Panc1 (cell line): ENCODE data around the gene CDH26. TPM values are rescaled to one million over a fixed set of nuclear protein-coding genes. Genes with fewer than 3 reads are reported as not detected.

Experiments used
- ATAC-seq: fragments of 200-7000 bp; cut with Tn5 transposase; 2 replicates; pipeline ENCODE4 v1.9.1; 2020; ENCODE audit warnings: mild to moderate bottlenecking, moderate library complexity
- BruUV-seq: library from RNA; stranded (reverse); fragments of 400-500 nt; replicated peaks from 2 replicates; lab custom pipeline; 2021; lab: Mats Ljungman, UMichigan
- CTCF ChIA-PET: fragments of 300-600 bp; sonication (Branson Sonifier 250); formaldehyde crosslinking; loops from one replicate; lab custom pipeline; 2022; ENCODE audit warnings: antibody characterized with exemption; lab: Charles Lee
- POLR2A ChIA-PET: fragments of 300-600 bp; sonication (Branson Sonifier 250); formaldehyde crosslinking; loops from one replicate; lab custom pipeline; 2022; ENCODE audit warnings: antibody characterized with exemption; lab: Charles Lee
- DNase-seq: peaks from one replicate; pipeline ENCODE4 v3.0.0-alpha.2; 2010; ENCODE audit warnings: low read depth, low spot score
- H3K27ac ChIP-seq: 2 replicates; pipeline ENCODE4 v1.5.1; 2011; ENCODE audit warnings: mild to moderate bottlenecking, low read length, inconsistent platforms
- H3K27me3 ChIP-seq: fragments of 200-500 bp; sonication (Bioruptor generic); 2 replicates; pipeline ENCODE4 v1.6.0; 2014; ENCODE audit warnings: low read length, inconsistent platforms; ENCODE audit not compliant: control insufficient read depth, insufficient read depth
- H3K36me3 ChIP-seq: fragments of 200-500 bp; sonication (Bioruptor generic); 2 replicates; pipeline ENCODE4 v1.5.1; 2014; ENCODE audit warnings: inconsistent platforms, mild to moderate bottlenecking, low read length, moderate library complexity; ENCODE audit not compliant: control insufficient read depth, insufficient read depth
- H3K4me1 ChIP-seq: 2 replicates; pipeline ENCODE4 v1.5.1; 2011; ENCODE audit warnings: inconsistent platforms, mild to moderate bottlenecking, low read length, moderate library complexity; ENCODE audit not compliant: control insufficient read depth, insufficient read depth
- H3K4me3 ChIP-seq, 2 experiments: 2 replicates each; pipeline ENCODE4 v1.5.1; 2011 to 2012; ENCODE audit warnings: low read depth in 2 of 2, low read length in 2 of 2, mild to moderate bottlenecking in 2 of 2, inconsistent platforms in 1 of 2, moderate library complexity in 1 of 2
- H3K9me3 ChIP-seq: fragments of 200-500 bp; sonication (Bioruptor generic); 2 replicates; pipeline ENCODE4 v1.5.1; 2014; ENCODE audit warnings: low read depth, mild to moderate bottlenecking, inconsistent platforms, low read length, moderate library complexity; ENCODE audit not compliant: control insufficient read depth, insufficient read depth
- CTCF ChIP-seq: fragments of 450-650 bp; IDR thresholded peaks from 2 replicates; pipeline ENCODE4 v1.5.1; 2017; ENCODE audit warnings: mild to moderate bottlenecking
- POLR2AphosphoS5 ChIP-seq: IDR thresholded peaks from 2 replicates; pipeline ENCODE4 v1.6.1; 2012; ENCODE audit warnings: mild to moderate bottlenecking, low read depth, low read length, moderate library complexity
- SIN3A ChIP-seq: IDR thresholded peaks from 2 replicates; pipeline ENCODE4 v1.6.1; 2012; ENCODE audit warnings: low read depth, mild to moderate bottlenecking, low read length, moderate library complexity, borderline replicate concordance; ENCODE audit not compliant: insufficient read depth
- TCF7L2 ChIP-seq: IDR thresholded peaks from 2 replicates; pipeline ENCODE4 v1.6.1; 2011; ENCODE audit warnings: mild to moderate bottlenecking, low read depth, low read length, inconsistent platforms
- in situ Hi-C: cut with HindIII; loops from 2 replicates; pipeline ENCODE4 v1.10.0; 2016; ENCODE audit warnings: low sequenced_read_pairs, low pct_unique_long_range_greater_than_20kb
- intact Hi-C: fragments of 100-400 bp; cut with micrococcal nuclease; formaldehyde crosslinking; loops from one replicate; pipeline ENCODE4 v1.10.0; 2022; ENCODE audit not compliant: unreplicated experiment
- total RNA-seq: library from RNA; stranded (reverse); gene quantifications from one replicate; pipeline ENCODE4 v1.2.1, GENCODE V29; 2021; ENCODE audit not compliant: unreplicated experiment
- TF ChIP-seq, protein P1 (sequence below), 2 experiments: IDR thresholded peaks; 2 replicates each; pipeline ENCODE4 v1.6.1; 2011 to 2012; ENCODE audit warnings: low read depth in 2 of 2, control low read depth in 1 of 2, low read length in 1 of 2, mild to moderate bottlenecking in 1 of 2, moderate library complexity in 1 of 2; ENCODE audit not compliant: insufficient read depth in 1 of 2

The CDH26 gene
- total RNA-seq, 1 experiment from 2014 or later, result 0.46 TPM

DNA sequence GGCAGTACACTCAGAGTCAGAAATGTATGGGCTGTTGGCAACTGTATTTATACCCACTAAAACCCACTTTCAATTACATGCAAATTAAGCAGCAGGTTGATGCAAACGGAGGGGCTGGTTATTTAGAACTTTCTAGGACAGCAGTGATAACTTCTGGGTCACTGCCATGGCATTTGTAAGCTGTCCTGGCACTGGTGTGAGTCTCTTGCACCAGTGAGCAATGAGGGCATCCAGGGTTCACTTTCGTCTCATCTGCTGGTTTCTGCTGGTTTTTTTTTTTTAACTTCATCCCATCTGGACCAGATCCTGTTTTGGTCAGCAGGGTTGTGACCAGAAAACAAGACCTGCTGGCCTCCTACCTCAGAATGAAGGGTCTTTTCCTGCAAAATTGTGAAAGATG, 49.2 kb downstream of the CDH26 start:
- H3K4me3 ChIP-seq, result no peak overlapping the region
- BruUV-seq, result no TSS peak
- no peaks in the 10 kb centered on the region; the same call in 1 of the 2 replicates for H3K27me3 ChIP-seq
- no peaks in the 10 kb centered on the region for H3K36me3 ChIP-seq
- no peak overlapping the region for H3K27ac ChIP-seq
- intact Hi-C loops (no loop called here), in situ Hi-C loops (no loop called here)
- ChIA-PET POLR2A (no interaction called here), CTCF (no interaction called here)
- no peaks in the 10 kb centered on the region for H3K9me3 ChIP-seq
- ATAC-seq (no peak), DNase-seq (no peak)
- no peak for TF ChIP-seq SIN3A
- no peak for TF ChIP-seq POLR2AphosphoS5
- TF ChIP-seq TCF7L2, result no peak
- TF ChIP-seq, protein P1, sequence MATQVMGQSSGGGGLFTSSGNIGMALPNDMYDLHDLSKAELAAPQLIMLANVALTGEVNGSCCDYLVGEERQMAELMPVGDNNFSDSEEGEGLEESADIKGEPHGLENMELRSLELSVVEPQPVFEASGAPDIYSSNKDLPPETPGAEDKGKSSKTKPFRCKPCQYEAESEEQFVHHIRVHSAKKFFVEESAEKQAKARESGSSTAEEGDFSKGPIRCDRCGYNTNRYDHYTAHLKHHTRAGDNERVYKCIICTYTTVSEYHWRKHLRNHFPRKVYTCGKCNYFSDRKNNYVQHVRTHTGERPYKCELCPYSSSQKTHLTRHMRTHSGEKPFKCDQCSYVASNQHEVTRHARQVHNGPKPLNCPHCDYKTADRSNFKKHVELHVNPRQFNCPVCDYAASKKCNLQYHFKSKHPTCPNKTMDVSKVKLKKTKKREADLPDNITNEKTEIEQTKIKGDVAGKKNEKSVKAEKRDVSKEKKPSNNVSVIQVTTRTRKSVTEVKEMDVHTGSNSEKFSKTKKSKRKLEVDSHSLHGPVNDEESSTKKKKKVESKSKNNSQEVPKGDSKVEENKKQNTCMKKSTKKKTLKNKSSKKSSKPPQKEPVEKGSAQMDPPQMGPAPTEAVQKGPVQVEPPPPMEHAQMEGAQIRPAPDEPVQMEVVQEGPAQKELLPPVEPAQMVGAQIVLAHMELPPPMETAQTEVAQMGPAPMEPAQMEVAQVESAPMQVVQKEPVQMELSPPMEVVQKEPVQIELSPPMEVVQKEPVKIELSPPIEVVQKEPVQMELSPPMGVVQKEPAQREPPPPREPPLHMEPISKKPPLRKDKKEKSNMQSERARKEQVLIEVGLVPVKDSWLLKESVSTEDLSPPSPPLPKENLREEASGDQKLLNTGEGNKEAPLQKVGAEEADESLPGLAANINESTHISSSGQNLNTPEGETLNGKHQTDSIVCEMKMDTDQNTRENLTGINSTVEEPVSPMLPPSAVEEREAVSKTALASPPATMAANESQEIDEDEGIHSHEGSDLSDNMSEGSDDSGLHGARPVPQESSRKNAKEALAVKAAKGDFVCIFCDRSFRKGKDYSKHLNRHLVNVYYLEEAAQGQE (IDR thresholded peaks at IDR 0.05; ENCODE audit: insufficient read depth in 1 of 2, low read depth in 2 of 2, low read length in 1 of 2), result no peak
- TF ChIP-seq CTCF, result no peak
- no peaks in the 10 kb centered on the region for H3K4me1 ChIP-seq

DNA sequence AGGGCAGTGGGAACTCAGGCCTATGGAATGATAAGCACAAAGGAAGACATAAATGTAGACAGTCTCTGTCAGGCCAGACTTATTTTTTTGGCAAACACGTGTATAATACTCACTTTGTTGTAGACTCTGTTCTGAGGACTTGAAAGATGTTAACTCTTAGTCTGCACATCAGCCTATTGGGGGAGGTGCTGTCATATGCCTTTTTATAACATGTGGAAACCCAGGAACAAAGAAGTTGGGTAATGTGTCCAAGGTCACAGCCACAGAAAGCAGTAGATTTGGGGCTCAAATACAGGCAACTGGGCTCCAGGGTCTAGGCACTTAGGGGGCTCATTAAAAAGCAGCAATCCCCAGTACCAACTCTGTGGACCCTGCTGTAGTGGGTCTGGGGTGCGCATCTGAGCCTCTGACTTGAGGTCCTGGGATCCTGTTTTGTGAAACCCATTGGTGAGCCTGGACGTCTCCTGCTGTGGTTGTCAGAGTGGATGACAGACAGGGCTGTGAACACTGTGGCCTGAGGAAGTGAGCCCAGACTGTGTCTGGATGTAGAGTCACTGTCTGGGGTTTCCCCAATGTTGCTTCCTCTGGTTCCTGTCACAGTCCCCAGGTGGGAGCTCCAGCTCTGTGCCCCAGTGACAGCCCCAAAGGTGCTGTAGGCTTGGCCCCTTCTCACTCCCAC, 50.0 kb downstream of the CDH26 start:
- H3K27me3 ChIP-seq, result no peaks in the 10 kb centered on the region
- H3K4me3 ChIP-seq, result no peak overlapping the region
- ChIA-PET POLR2A (no interaction called here), CTCF (no interaction called here)
- ATAC-seq, result no peak
- TF ChIP-seq POLR2AphosphoS5 (no peak), SIN3A (no peak), CTCF (no peak), TCF7L2 (no peak)
- TF ChIP-seq, protein P1 (IDR thresholded peaks at IDR 0.05; ENCODE audit: insufficient read depth in 1 of 2, low read depth in 2 of 2, low read length in 1 of 2), result no peak
- BruUV-seq, result no TSS peak
- in situ Hi-C loops, result no loop called here
- H3K9me3 ChIP-seq, result no peaks in the 10 kb centered on the region
- no peak for DNase-seq
- no peaks in the 10 kb centered on the region for H3K36me3 ChIP-seq
- intact Hi-C loops, result no loop called here
- no peaks in the 10 kb centered on the region for H3K4me1 ChIP-seq
- H3K27ac ChIP-seq, result no peak overlapping the region
